Stimulated activated CD4-positive, alpha-beta T cell treated with anti-CD3 and anti-CD28 coated beads, Interleukin-4, amount 100 ng/mL, for 24 hours (primary cell): ENCODE data around the gene KIFAP3.
"Not testable (repeated sequence)": the region's sequence is repeated elsewhere in the genome, so short reads cannot be mapped to it uniquely, and the experiment has no call there.

ENCODE experiments used
- DNase-seq: peaks from one replicate; pipeline ENCODE4 v3.0.0-alpha.2; 2020

Gene KIFAP3

DNA sequence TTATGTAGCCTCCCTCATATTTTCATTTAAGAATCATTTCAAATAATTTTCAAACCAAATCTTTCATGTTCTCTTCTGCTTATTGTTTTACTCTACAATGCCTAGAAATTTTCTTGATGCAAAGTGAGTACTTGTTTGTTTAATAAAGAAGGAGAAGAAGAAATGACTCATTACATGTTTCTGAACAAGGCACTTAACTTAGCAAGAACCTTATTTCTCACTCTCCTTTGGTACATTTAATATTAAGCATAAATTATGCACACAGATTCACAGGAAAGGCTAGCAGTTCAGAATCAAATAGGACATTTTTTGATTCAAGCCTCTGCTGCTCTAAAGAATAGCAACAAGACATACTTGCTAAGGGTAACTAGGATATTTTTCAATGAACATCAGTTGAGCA, 189.9 kb downstream of the KIFAP3 start:
- no peak for DNase-seq

DNA sequence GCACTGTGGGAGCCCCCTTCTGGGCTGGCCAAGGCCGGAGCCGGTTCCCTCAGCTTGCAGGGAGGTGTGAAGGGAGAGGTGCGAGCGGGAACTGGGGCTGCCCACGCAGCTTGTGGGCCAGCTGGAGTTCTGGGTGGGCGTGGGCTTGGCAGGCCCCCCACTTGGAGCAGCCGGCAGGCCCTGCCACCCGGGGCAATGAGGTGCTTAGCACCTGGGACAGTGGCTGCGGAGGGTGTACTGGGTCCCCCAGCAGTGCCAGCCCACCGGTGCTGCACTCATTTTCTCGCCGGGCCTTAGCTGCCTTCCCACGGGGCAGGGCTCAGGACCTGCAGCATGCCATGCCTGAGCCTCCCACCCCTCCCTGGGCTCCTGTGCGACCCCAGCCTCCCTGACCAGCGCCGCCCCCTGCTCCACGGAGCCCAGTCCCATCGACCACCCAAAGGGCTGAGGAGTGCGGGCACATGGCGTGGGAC, 192.4 kb downstream of the KIFAP3 start:
- no peak for DNase-seq

DNA sequence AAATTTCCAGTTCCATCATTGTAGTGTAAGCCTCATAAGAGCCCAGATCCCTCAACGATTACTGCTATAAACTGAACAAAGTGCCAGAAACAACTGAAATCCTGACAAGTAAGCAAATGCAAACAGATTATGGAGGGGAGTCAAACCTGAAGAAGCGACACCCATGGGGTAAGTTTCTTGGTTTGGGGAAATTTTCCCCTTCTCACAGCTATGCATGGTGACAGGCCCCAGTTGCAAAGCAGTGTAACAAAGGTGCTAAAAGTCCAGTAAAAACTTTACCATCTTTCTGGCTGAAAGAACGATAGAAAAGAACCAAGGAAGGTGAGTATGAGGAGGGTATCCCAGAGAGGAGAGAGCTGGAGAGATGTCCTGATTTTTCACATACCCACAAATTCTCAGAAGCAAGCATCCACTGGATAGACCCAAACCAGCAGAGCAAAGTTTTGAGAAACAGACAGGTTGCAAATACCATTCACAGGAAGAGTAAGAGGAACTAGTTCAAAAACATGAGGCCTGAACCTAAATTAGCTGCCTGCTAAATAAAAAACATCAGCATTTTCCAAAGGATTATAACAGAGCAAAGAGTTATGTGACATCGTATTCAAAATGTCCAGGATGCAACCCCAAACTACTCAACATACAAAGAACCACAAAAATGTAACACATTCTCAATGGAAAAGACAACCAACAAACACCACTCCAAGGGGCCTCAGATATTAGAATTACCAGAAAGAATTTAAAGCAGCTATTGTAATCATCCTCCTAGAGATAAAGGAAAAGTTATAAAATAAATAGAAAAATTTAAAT, 195.3 kb downstream of the KIFAP3 start:
- no peak for DNase-seq

DNA sequence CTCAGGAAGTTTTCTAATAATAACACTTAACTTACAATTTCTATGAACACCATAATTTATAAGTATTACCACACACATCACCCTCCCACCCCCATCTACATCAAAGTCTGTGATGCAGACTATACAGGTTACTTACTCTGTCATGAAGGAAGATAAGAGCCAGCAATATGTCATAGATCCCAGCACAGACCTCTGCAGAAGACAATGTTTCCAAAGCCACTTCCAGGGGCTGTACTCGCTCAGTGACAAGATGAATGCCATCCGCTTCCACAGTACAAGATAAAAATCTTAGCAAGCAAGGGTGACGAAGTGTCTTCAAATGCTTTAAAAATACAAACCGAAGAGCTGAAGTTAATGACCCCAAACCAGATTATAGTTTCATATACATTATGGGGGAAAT, 196.0 kb downstream of the KIFAP3 start:
- DNase-seq, result no peak

DNA sequence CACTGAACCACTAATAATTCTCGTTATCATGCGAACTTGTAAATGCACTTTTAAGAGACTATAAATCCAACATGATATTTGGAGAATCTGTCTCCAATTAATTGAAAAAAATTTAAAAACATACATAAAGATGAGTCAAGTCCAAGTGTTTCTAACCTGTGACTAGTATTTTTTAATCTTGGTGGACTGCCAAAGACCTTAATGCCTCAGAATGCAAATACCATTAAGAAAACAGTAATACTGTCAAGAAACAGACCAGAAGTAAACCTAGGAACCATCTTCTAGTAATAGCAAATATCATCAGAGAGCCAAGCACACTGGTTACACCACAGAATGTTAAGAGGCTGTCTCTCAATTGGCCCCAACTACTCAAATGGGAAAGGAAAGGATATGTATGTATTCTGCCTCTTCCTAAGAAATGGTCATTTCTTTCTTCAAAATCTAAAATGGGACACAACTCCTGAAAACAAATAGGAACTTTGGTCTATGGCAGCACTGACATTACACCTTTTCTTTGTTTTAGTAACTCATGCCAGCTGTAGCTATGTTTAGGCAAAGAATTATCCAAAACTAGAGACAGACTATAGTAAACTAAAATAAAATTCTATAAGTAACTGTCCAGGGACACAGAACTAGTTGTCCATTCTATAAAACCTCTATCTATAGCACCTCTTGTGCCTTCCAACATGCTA, 196.5 kb downstream of the KIFAP3 start:
- DNase-seq, result no peak

DNA sequence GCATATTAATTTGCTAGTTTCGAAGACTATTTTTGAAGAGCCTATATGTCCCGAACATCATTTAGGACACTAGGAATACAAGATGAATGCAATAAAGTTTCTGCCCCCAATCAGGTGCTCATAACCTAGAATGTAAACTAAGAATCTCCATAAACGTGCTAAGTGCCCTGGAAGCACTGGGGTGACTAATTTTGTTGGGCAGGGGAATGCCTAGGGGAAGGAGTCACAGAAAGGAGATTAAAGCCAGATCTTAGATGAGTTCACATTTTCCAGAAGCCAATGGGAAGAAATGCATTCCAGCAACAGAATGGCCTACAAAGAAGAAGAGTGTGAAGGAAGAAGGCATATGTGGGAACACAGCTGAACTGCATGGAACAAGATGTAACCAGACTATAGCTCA, 200.3 kb downstream of the KIFAP3 start:
- DNase-seq, result no peak

DNA sequence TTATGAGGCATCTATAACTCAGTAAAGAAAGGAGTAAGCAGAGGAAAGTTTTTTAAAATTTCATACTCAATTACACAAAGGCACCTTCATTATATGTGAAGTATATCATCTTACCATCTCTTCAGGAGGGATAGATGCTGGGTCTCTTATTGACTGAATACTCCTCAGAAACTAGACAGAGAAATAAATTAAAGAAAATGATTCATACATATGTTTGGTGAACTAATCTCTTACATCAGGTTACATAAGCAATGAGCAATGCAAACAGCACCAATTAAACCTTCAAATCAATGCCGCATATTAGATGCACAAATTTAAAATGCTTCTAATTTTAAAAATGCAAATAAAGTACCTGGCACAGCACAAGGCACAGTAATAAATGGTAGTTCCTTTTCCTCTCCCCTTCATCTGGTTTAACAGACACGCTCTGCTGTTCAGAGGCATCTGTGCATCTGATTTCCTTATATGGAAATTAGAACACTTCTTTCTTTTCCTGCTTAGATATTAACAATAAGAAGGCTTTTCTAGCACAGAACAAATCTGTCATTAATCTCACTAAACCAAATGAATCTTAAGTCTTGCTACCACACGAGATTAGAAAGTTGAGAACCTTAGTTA, 200.8 kb downstream of the KIFAP3 start:
- DNase-seq, result no peak

DNA sequence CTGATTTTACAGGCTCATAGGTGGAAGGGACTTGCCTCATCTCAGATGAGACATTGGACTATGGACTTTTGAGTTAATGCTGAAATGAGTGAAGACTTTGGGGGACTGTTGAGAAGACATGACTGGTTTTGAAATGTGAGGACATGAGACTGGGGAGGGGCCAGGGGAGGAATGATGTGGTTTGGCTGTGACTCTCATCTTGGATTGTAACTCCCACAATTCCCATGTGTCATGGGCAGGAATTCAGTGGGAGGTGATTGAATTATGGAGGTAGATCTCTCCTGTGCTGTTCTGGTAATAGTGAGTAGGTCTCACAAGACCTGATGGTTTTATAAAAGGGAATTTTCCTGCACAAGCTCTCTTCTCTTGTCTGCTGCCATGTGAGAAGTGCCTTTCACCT, 201.6 kb downstream of the KIFAP3 start:
- no peak for DNase-seq

DNA sequence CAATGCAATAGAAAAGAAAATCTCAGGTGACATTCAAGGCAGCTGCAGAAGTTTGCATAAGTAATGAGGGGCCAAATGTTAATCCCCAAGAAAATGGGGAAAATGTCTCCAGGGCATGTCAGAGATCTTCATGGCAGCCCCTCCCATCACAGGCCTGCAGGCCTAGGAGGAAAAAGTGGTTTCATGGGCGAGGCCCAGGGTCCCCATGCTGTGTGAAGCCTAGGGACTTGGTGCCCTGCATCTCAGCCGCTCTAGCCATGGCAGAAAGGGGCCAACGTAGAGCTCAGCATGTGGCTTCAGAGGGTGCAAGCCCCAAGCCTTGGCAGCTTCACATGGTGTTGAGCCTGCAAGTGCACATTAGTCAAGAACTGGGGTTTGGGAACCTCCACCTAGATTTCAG, 202.5 kb downstream of the KIFAP3 start:
- not testable (repeated sequence) for DNase-seq
